Measurements from ENCODE around the gene CXCL13. TPM values are rescaled to one million over a fixed set of nuclear protein-coding genes. Genes with fewer than 3 reads are reported as not detected.
A peak's percentile ranks its signal among the peaks of the same experiment; 100 is the strongest.
"Not testable (repeated sequence)": the region's sequence is repeated elsewhere in the genome, so short reads cannot be mapped to it uniquely, and the experiment has no call there.

Gene CXCL13
- total and polyA plus RNA-seq, 2 experiments from 2014 or later: not detected

- H3K27me3 ChIP-seq: no peaks in the 10 kb centered on the region
- TF ChIP-seq CTCF (IDR thresholded peaks at IDR 0.05; ENCODE audit: low read depth, low read length): no peak
- H3K4me1 ChIP-seq (ENCODE audit: low read depth): no peaks in the 10 kb centered on the region
- DNase-seq (ENCODE audit: low read depth in 1 of 2, low spot score in 1 of 2): no peak
- H3K4me3 ChIP-seq: no peak overlapping the region
- H3K9me3 ChIP-seq (ENCODE audit: low read depth): no peaks in the 10 kb centered on the region
- no peak overlapping the region for H3K27ac ChIP-seq
- no peaks in the 10 kb centered on the region for H3K36me3 ChIP-seq
Observed at GRCh38 chr4:77634132-77634785, 28.6 kb downstream of the CXCL13 start.

GRCh38 chr4:77635246-77635645, 29.6 kb downstream of the CXCL13 start:
- H3K36me3 ChIP-seq: no peaks in the 10 kb centered on the region
- no peaks in the 10 kb centered on the region for H3K9me3 ChIP-seq (ENCODE audit: low read depth)
- H3K4me3 ChIP-seq: no peak overlapping the region
- no peaks in the 10 kb centered on the region for H3K27me3 ChIP-seq
- no peak for TF ChIP-seq CTCF (IDR thresholded peaks at IDR 0.05; ENCODE audit: low read depth, low read length)
- DNase-seq (ENCODE audit: low read depth in 1 of 2, low spot score in 1 of 2): no peak
- H3K27ac ChIP-seq: no peak overlapping the region
- H3K4me1 ChIP-seq (ENCODE audit: low read depth): no peaks in the 10 kb centered on the region

GRCh38 chr4:77635876-77636275, 30.3 kb downstream of the CXCL13 start:
- Histone ChIP-seq H3K4me3 (no peak overlapping the region), H3K27ac (no peak overlapping the region), H3K4me1 (ENCODE audit: low read depth) (no peaks in the 10 kb centered on the region), H3K27me3 (no peaks in the 10 kb centered on the region), H3K9me3 (ENCODE audit: low read depth) (no peaks in the 10 kb centered on the region), H3K36me3 (no peaks in the 10 kb centered on the region)
- DNase-seq (ENCODE audit: low read depth in 1 of 2, low spot score in 1 of 2): peak in 1 of 2 donors; percentile 10
- TF ChIP-seq CTCF (IDR thresholded peaks at IDR 0.05; ENCODE audit: low read depth, low read length): no peak

- H3K4me3 ChIP-seq: no peak overlapping the region
- no peak overlapping the region for H3K27ac ChIP-seq
- no peak for TF ChIP-seq CTCF (IDR thresholded peaks at IDR 0.05; ENCODE audit: low read depth, low read length)
- H3K9me3 ChIP-seq (ENCODE audit: low read depth): no peaks in the 10 kb centered on the region
- no peaks in the 10 kb centered on the region for H3K4me1 ChIP-seq (ENCODE audit: low read depth)
- no peaks in the 10 kb centered on the region for H3K27me3 ChIP-seq
- H3K36me3 ChIP-seq: no peaks in the 10 kb centered on the region
- DNase-seq (ENCODE audit: low read depth in 1 of 2, low spot score in 1 of 2): peak in 1 of 2 donors; percentile 79
Observed at GRCh38 chr4:77636902-77637301, 31.3 kb downstream of the CXCL13 start.

GRCh38 chr4:77644069-77644468, 38.4 kb downstream of the CXCL13 start:
- H3K9me3 ChIP-seq (ENCODE audit: low read depth); H3K36me3 ChIP-seq; H3K4me1 ChIP-seq (ENCODE audit: low read depth); H3K27me3 ChIP-seq; H3K4me3 ChIP-seq; H3K27ac ChIP-seq; DNase-seq (ENCODE audit: low read depth in 1 of 2, low spot score in 1 of 2): not testable (repeated sequence)

- DNase-seq (ENCODE audit: low read depth in 1 of 2, low spot score in 1 of 2): no peak
- no peaks in the 10 kb centered on the region for H3K36me3 ChIP-seq
Observed at GRCh38 chr4:77650787-77651186, 45.2 kb downstream of the CXCL13 start.

More at GRCh38 chr4:77650787-77651186, 45.2 kb downstream of the CXCL13 start:
- no peak for TF ChIP-seq CTCF (IDR thresholded peaks at IDR 0.05; ENCODE audit: low read depth, low read length)
- H3K27ac ChIP-seq: no peak overlapping the region
- no peaks in the 10 kb centered on the region for H3K4me1 ChIP-seq (ENCODE audit: low read depth)
- no peaks in the 10 kb centered on the region for H3K27me3 ChIP-seq
- H3K9me3 ChIP-seq (ENCODE audit: low read depth): no peaks in the 10 kb centered on the region
- H3K4me3 ChIP-seq: no peak overlapping the region
